Ishikawa (cell line): ENCODE results near the gene TBC1D8.

Experiments
- CEBPB ChIP-seq: IDR thresholded peaks from 2 replicates; pipeline ENCODE4 v1.6.1; 2012
- CREB1 ChIP-seq: IDR thresholded peaks from 2 replicates; pipeline ENCODE4 v1.6.1; 2012; ENCODE audit warnings: low read depth
- EGR1 ChIP-seq: IDR thresholded peaks from 2 replicates; pipeline ENCODE4 v1.6.1; 2012
- EP300 ChIP-seq: IDR thresholded peaks from 2 replicates; pipeline ENCODE4 v1.6.1; 2012; ENCODE audit warnings: borderline replicate concordance
- FOXM1 ChIP-seq: IDR thresholded peaks from 2 replicates; pipeline ENCODE4 v1.6.1; 2012; ENCODE audit warnings: low read depth, borderline replicate concordance
- NFIC ChIP-seq: IDR thresholded peaks from 2 replicates; pipeline ENCODE4 v1.6.1; 2012
- RAD21 ChIP-seq: IDR thresholded peaks from 2 replicates; pipeline ENCODE4 v1.6.1; 2012; ENCODE audit warnings: low read depth
- TAF1 ChIP-seq: IDR thresholded peaks from 2 replicates; pipeline ENCODE4 v1.6.1; 2012; ENCODE audit warnings: low read depth, mild to moderate bottlenecking
- TCF12 ChIP-seq: IDR thresholded peaks from 2 replicates; pipeline ENCODE4 v1.6.1; 2012; ENCODE audit warnings: low read depth
- TEAD4 ChIP-seq: IDR thresholded peaks from 2 replicates; pipeline ENCODE4 v1.6.1; 2012
- USF1 ChIP-seq: IDR thresholded peaks from 2 replicates; pipeline ENCODE4 v1.6.1; 2012
- ZBTB7A ChIP-seq: IDR thresholded peaks from 2 replicates; pipeline ENCODE4 v1.6.1; 2012; ENCODE audit warnings: low read depth
- TF ChIP-seq, protein P1 (sequence below): IDR thresholded peaks from 2 replicates; pipeline ENCODE4 v1.6.1; 2012
- TF ChIP-seq, protein P2 (sequence below): IDR thresholded peaks from 2 replicates; pipeline ENCODE4 v1.6.1; 2012; ENCODE audit warnings: low read depth, mild to moderate bottlenecking

Gene TBC1D8

DNA sequence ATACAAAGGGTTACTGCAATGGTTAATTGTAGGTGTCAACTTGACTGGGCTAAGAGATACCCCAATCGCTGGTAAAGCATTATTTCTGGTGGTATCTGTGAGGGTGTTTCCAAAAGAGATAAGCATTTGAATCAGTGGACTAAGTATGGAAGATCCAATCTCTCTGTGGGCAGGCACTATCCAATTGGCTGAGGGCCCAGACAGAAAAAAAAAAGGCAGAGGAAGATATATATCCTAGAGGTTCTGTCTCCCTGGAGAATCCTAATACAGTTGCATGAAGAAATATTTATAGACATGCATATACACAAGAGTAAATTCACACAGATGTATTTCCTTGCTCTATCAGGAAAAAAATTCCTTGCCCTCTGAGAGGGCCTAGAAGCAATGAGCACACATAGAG lies 43.9 kb downstream of the TBC1D8 start:
- TF ChIP-seq CREB1 (no peak), CEBPB (no peak), NFIC (no peak), ZBTB7A (no peak), EGR1 (no peak), TEAD4 (no peak), EP300 (no peak), RAD21 (no peak), FOXM1 (no peak)
- TF ChIP-seq, protein P1, sequence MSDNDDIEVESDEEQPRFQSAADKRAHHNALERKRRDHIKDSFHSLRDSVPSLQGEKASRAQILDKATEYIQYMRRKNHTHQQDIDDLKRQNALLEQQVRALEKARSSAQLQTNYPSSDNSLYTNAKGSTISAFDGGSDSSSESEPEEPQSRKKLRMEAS = no peak
- TF ChIP-seq, protein P2, sequence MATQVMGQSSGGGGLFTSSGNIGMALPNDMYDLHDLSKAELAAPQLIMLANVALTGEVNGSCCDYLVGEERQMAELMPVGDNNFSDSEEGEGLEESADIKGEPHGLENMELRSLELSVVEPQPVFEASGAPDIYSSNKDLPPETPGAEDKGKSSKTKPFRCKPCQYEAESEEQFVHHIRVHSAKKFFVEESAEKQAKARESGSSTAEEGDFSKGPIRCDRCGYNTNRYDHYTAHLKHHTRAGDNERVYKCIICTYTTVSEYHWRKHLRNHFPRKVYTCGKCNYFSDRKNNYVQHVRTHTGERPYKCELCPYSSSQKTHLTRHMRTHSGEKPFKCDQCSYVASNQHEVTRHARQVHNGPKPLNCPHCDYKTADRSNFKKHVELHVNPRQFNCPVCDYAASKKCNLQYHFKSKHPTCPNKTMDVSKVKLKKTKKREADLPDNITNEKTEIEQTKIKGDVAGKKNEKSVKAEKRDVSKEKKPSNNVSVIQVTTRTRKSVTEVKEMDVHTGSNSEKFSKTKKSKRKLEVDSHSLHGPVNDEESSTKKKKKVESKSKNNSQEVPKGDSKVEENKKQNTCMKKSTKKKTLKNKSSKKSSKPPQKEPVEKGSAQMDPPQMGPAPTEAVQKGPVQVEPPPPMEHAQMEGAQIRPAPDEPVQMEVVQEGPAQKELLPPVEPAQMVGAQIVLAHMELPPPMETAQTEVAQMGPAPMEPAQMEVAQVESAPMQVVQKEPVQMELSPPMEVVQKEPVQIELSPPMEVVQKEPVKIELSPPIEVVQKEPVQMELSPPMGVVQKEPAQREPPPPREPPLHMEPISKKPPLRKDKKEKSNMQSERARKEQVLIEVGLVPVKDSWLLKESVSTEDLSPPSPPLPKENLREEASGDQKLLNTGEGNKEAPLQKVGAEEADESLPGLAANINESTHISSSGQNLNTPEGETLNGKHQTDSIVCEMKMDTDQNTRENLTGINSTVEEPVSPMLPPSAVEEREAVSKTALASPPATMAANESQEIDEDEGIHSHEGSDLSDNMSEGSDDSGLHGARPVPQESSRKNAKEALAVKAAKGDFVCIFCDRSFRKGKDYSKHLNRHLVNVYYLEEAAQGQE = no peak

- TF ChIP-seq TCF12 (no peak), ZBTB7A (no peak), RAD21 (no peak), EP300 (no peak)
- TF ChIP-seq, protein P1 = no peak
Measured at GRCh38 chr2:101106453-101107181, 44.6 kb downstream of the TBC1D8 start.

GRCh38 chr2:101105654-101106053 lies 45.5 kb downstream of the TBC1D8 start:
- no peak for TF ChIP-seq FOXM1
- no peak for TF ChIP-seq ZBTB7A
- no peak for TF ChIP-seq TCF12
- TF ChIP-seq CEBPB = no peak
- no peak for TF ChIP-seq TEAD4
- no peak for TF ChIP-seq NFIC
- TF ChIP-seq, protein P1 = no peak
- TF ChIP-seq TAF1 = no peak
- no peak for TF ChIP-seq USF1
- TF ChIP-seq, protein P2 = no peak
- no peak for TF ChIP-seq RAD21

- TF ChIP-seq, protein P1 = no peak
- TF ChIP-seq TEAD4 (no peak), TAF1 (no peak), FOXM1 (no peak), EGR1 (no peak), TCF12 (no peak), USF1 (no peak)
Measured at GRCh38 chr2:101097638-101098037, 53.5 kb downstream of the TBC1D8 start.

- no peak for TF ChIP-seq USF1
- TF ChIP-seq EP300 = no peak
- TF ChIP-seq, protein P2 = no peak
- no peak for TF ChIP-seq TEAD4
- no peak for TF ChIP-seq CEBPB
Measured at GRCh38 chr2:101096619-101097142, 54.5 kb downstream of the TBC1D8 start.
